Esophagus muscularis mucosa (tissue), 4 donors: Measurements from ENCODE around the gene CCDC12. TPM values are rescaled to one million over a fixed set of nuclear protein-coding genes. Genes with fewer than 3 reads are reported as not detected.

Experiments
- DNase-seq: peaks from one replicate; pipeline ENCODE4 v3.0.0-alpha.2; 2017; ENCODE audit errors: extremely low spot score
- H3K27ac ChIP-seq, 4 donors: fragments of 200-600 bp; sonication (generic); replicated peaks in 1 of 4; 1 replicate in 3 of 4; 2 replicates in 1 of 4; pipeline ENCODE4 v1.5.1; 2016 to 2019; ENCODE audit warnings: mild to moderate bottlenecking in 1 of 4
- H3K27me3 ChIP-seq, 4 donors: fragments of 200-600 bp; sonication (generic); one replicate each; pipeline versions ENCODE4 v1.5.1 to v1.6.0; 2016 to 2019
- H3K36me3 ChIP-seq, 4 donors: fragments of 200-600 bp; sonication (generic); one replicate each; pipeline ENCODE4 v1.5.1; 2016 to 2019
- H3K4me1 ChIP-seq, 4 donors: fragments of 200-600 bp; sonication (generic); one replicate each; pipeline ENCODE4 v1.5.1; 2016 to 2019
- H3K4me3 ChIP-seq, 4 donors: fragments of 200-600 bp; sonication (generic); 1 replicate in 2 of 4; 2 replicates in 2 of 4; pipeline ENCODE4 v1.5.1; 2016 to 2019; ENCODE audit warnings: mild to moderate bottlenecking in 4 of 4, moderate library complexity in 1 of 4
- H3K9me3 ChIP-seq, 4 donors: fragments of 200-600 bp; sonication (generic); 1 replicate in 3 of 4; 2 replicates in 1 of 4; pipeline ENCODE4 v1.5.1; 2016 to 2019
- CTCF ChIP-seq, 3 experiments: fragments of 200-600 bp in 2 of 3; fragments of 450-650 bp in 1 of 3; sonication (generic) in 2 of 3; IDR thresholded peaks; one replicate each; pipeline ENCODE4 v1.5.1; 2017 to 2019; ENCODE audit warnings: antibody characterized with exemption in 3 of 3, mild to moderate bottlenecking in 2 of 3, moderate library complexity in 1 of 3
- EP300 ChIP-seq: sonication (generic); formaldehyde crosslinking; IDR thresholded peaks from one replicate; pipeline ENCODE4 v1.6.1; 2017; ENCODE audit warnings: antibody characterized with exemption
- POLR2A ChIP-seq: fragments of 450-650 bp; IDR thresholded peaks from one replicate; pipeline ENCODE4 v1.6.1; 2017; ENCODE audit warnings: antibody characterized with exemption, moderate library complexity, mild to moderate bottlenecking, low read depth
- POLR2AphosphoS5 ChIP-seq, 2 donors: sonication (generic); formaldehyde crosslinking; IDR thresholded peaks; one replicate each; pipeline ENCODE4 v1.6.1; 2017; ENCODE audit warnings: antibody characterized with exemption in 2 of 2
- WGBS: methylation state at CpG from one replicate; pipeline ENCODE4 v1.1.5; 2018; 5-methylcytosine and 5-hydroxymethylcytosine counted together
- intact Hi-C: fragments of 100-400 bp; cut with DNase I; formaldehyde crosslinking; loops from one replicate; pipeline ENCODE4 v1.15.1; 2023
- total RNA-seq, 4 donors: library from RNA; depleted of rRNA; stranded (reverse); fragments of >200 nt; gene quantifications; one replicate each; pipeline versions ENCODE4 v1.1.0 to v1.2.1, GENCODE V29; 2016

Gene CCDC12
- total RNA-seq, 4 donors from 2014 or later: 27.5 to 54.8 (median 36.7) TPM

GRCh38 chr3:46971151-46971550 lies 5.4 kb downstream of the CCDC12 start:
- no peak overlapping the region for H3K4me3 ChIP-seq
- peaks cover 73 to 91% (median 89%) of the 10 kb centered on the region in 4 donors for H3K4me1 ChIP-seq
- no peaks in the 10 kb centered on the region for H3K27me3 ChIP-seq
- no peak for TF ChIP-seq POLR2A
- TF ChIP-seq EP300: no peak
- no peak for TF ChIP-seq CTCF (IDR thresholded peaks at IDR 0.05)
- TF ChIP-seq POLR2AphosphoS5 (IDR thresholded peaks at IDR 0.05): no peak
- intact Hi-C loops: no loop called here
- H3K36me3 ChIP-seq: peaks cover 0 to 5% (median 0%) of the 10 kb centered on the region in 4 donors
- peak overlapping the region; percentile 37 to 71 (median 60) for H3K27ac ChIP-seq
- 34% methylated on average over 6 of the region's 6 CpGs for WGBS
- H3K9me3 ChIP-seq: no peaks in the 10 kb centered on the region
- DNase-seq: no peak

GRCh38 chr3:46970391-46971091 lies 6.0 kb downstream of the CCDC12 start:
- no peaks in the 10 kb centered on the region for H3K9me3 ChIP-seq
- TF ChIP-seq CTCF (IDR thresholded peaks at IDR 0.05) (no peak), POLR2A (no peak), EP300 (no peak), POLR2AphosphoS5 (IDR thresholded peaks at IDR 0.05) (peak; percentile 55 to 69)
- 33% methylated on average over 2 of the region's 3 CpGs for WGBS
- peaks cover 0 to 5% (median 4%) of the 10 kb centered on the region in 4 donors for H3K36me3 ChIP-seq
- no peak overlapping the region for H3K4me3 ChIP-seq
- peak overlapping the region; percentile 37 to 71 (median 60) for H3K27ac ChIP-seq
- no peaks in the 10 kb centered on the region for H3K27me3 ChIP-seq
- intact Hi-C loops: no loop called here
- DNase-seq: no peak
- peaks cover 69 to 91% (median 90%) of the 10 kb centered on the region in 4 donors for H3K4me1 ChIP-seq

GRCh38 chr3:46968783-46969428 lies 7.6 kb downstream of the CCDC12 start:
- Histone ChIP-seq H3K27ac (peak overlapping the region in 3 of 4 donors; percentile 6 to 61 (median 58)), H3K4me3 (no peak overlapping the region), H3K27me3 (no peaks in the 10 kb centered on the region), H3K36me3 (peaks cover 0 to 10% (median 5%) of the 10 kb centered on the region in 4 donors), H3K9me3 (no peaks in the 10 kb centered on the region), H3K4me1 (peaks cover 65 to 84% (median 82%) of the 10 kb centered on the region in 4 donors)
- no peak for DNase-seq
- intact Hi-C loops: no loop called here
- TF ChIP-seq POLR2AphosphoS5 (IDR thresholded peaks at IDR 0.05) (no peak), POLR2A (no peak), EP300 (no peak), CTCF (IDR thresholded peaks at IDR 0.05) (no peak)
- WGBS: 64% methylated on average over 6 of the region's 9 CpGs

GRCh38 chr3:46966811-46967210 lies 9.7 kb downstream of the CCDC12 start:
- 91% methylated on average over 5 of the region's 5 CpGs for WGBS
- peaks cover 63 to 78% (median 78%) of the 10 kb centered on the region in 4 donors for H3K4me1 ChIP-seq

More at GRCh38 chr3:46966811-46967210, 9.7 kb downstream of the CCDC12 start:
- Histone ChIP-seq H3K36me3 (peaks cover 0 to 10% (median 4%) of the 10 kb centered on the region in 4 donors), H3K4me3 (no peak overlapping the region), H3K27ac (no peak overlapping the region), H3K9me3 (no peaks in the 10 kb centered on the region), H3K27me3 (no peaks in the 10 kb centered on the region)
- no peak for DNase-seq
- TF ChIP-seq CTCF (IDR thresholded peaks at IDR 0.05): no peak
- TF ChIP-seq EP300: no peak
- no peak for TF ChIP-seq POLR2A
- no peak for TF ChIP-seq POLR2AphosphoS5 (IDR thresholded peaks at IDR 0.05)
- intact Hi-C loops: no loop called here
